GM19240 (cell line): Measurements from ENCODE around the gene MTF1.
A peak's percentile ranks its signal among the peaks of the same experiment; 100 is the strongest.
"Not testable (repeated sequence)": the region's sequence is repeated elsewhere in the genome, so short reads cannot be mapped to it uniquely, and the experiment has no call there.

ENCODE experiments used
- DNase-seq: peaks from one replicate; pipeline ENCODE4 v3.0.0; 2011; ENCODE audit warnings: low spot score; ENCODE audit not compliant: insufficient read length

The MTF1 gene

DNA sequence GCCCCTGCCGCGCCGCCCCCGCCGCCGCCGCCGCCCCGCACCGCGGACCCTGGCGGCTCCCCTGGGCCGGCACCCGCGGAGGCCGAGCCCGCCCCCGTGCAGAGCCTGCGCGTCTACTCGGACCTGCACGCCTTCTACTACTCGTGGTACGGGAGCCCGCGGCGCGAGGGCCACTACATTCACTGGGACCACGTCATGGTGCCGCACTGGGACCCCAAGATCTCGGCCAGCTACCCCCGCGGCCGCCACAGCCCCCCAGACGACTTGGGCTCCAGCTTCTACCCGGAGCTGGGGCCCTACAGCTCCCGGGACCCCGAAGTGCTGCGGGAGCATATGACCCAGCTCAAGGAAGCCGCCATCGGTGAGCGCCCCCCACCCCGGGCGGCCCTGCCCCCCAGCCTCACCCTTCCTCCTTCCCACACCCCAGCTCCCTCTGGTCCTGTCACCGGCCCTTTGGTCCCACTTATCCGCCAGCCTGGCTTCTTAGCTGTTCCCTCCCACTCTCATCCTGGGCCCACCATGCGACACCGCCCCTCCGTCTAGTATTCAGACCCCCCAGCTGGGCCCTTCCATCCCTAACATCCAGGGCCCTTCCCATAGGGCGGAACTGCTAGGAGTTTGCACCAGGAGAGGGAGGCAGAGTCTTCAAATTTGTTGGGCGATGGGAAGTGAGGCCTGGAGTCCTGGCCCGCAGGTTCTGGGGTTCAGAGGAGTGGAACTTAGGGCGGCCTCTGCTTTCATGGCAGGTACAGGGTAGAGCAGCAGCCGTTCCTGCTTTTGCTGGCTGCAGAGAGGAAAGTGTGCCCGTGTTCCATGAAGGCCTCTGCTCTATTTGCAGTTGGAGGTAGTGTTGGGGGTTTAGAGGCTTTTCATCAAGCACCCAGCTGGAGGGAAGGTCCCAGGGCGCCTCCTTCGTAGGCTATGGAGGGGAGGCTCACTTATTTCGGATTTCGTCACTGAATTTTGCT lies 64.7 kb downstream of the MTF1 start:
- DNase-seq = no peak

DNA sequence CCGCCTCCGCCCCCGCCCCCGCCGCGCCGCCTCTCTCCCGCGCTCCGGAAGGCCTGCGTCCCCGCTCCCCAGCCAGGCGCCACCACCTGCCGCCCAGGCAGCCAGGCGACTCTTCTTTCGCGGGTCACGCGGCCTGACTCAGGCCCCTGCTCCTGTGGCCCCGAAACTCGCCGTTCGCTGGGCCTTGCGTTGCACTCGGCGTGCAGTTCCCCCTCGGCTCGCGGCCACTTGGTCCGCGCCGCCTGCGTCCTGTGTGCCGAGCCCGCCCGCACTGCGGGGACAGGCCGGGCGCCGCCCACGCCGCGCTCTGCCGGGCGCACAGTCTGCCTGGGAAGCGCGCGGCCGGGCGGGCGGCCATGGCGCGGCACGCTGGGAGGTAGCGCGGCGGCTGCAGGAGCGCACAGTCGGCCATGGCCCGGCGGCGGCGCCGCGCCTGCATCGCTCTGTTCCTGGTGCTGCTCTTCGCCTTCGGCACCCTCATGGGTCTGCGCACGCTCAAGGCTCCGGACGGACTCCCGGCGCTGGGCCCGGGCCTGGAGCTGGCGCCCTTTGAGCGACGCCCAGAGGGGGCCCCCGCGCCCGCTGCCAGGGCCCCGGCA lies 65.5 kb downstream of the MTF1 start, which contains the start of gene MANEAL:
Gene MANEAL (plus strand): TSS at position 75 of the 599 bp plus-strand sequence. CDS start 336 bp downstream, at position 411.
- peak; percentile 59 for DNase-seq

DNA sequence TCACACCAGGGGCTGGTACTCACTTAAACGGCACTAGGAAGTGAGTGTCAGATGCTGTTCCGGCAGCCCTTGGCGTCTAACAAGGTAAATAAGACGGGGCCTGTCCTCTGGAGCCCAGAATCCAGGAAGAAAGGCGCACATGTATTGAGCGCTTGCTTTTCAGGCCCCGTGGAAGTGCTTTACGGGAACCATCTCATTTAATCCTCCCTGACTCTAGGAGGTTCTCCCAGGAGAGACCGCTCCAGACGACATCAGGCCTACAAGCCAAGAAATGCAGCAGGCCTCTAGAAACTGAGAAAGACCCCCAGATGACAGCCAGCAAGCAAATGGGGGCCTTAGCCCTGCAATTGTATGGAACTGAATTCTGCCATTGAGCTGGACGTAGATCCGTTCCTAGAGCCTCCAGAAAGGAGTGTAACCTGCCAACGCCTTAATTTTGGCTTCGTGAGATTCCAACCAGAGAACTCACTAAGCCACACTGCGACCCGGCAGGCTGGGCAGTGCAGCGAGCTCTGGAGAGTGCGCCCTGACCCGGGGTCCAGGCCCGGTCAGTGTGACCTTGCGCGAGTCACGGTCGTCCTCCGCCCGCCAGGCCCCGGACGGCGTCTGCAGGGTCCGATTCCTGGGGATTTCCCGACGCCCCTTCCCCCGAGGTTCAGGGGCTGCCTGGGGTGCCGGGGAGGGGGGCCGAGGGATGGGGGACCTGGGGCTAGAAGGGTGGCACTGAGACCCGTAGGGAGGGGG lies 66.3 kb downstream of the MTF1 start:
- DNase-seq = no peak

DNA sequence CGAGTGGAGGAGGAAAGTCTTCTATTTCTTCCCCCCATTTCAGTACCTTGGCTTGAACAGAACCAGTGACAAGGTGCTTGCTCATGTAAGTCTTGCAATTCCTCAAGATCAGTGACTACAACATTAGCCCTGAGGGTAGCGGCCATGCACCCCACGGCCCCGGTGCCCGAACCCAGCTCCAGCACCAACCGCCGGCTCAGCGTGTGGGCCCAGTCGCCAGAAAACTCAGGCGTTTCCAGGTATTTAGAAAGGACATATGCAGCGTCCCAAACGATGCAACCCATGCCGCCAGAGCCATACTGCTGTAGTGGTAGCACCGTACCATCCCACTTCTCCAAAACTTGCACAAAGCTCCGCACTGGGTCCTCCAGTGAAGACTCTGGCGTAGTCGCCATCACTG lies 76.9 kb downstream of the MTF1 start:
- DNase-seq = no peak

DNA sequence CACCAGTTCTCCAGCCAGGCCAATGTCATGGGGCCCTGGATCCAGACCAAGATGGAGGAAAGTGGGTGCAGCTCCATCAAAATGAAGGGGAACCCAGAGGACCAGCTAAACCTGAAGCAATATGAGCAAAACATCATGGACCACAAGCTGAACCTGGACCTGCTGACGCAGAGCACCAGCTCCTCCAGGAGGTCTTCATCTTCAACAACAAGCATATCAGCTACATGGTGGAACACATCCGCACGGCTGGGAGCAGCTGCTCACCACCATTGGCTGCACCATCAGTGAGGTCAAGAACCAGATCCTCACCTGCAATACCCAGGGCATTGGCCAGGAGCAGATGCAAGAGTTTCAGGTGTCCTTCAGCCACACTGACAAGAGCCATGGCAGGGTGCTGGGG lies 80.7 kb downstream of the MTF1 start:
- no peak for DNase-seq

DNA sequence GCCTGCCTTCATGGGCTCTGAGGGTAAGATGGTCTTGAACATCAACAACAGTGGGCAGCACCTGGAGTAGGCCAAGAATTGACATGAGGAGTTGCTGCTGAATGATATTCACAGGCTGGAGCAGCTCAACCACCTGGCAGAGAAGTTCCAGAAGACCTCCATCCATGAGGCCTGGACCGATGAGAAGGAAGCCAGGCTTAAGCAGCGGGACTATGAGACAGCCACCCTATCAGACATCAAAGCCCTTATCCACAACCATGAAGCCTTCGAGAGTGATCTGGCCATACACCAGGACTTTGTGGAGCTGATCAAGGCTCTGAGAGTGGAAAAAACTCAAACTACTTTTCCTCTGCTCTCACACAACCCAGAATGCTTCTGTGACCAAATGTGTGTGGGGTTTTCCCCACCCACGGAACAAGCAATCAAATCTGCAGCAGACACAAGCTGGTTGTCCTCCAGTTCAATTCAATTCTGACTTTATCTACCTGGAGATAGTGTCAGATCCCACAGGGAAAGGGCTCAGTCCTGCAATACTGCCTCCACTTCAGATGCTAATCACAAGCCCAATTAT lies 82.4 kb downstream of the MTF1 start:
- DNase-seq = no peak

DNA sequence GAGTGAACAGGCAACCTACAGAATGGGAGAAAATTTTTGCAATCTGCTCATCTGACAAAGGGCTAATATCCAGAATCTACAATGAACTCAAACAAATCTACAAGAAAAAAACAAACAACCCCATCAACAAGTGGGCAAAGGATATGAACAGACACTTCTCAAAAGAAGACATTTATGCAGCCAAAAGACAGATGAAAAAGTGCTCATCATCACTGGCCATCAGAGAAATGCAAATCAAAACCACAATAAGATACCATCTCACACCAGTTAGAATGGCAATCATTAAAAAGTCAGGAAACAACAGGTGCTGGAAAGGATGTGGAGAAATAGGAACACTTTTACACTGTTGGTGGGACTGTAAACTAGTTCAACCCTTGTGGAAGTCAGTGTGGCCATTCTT lies 88.0 kb downstream of the MTF1 start:
- DNase-seq = not testable (repeated sequence)

DNA sequence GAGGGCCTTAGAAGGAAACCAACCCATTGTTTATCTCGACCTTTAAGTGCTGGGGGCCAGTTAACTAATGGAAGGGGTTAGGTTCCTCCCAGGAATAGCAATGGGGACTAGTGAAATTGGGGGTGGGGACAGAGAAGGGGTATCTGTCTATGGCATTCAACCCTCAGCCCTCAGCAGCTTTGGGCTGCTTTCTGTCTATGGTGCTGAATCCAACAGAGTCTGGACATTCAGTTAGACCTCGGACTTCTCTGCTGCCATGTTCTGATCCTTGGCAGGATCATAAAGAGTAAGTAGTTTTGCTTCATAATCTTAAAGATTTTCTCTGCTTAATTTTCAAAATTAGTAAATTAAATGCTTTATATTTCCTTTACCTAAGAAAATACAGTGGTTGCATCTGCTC lies 91.9 kb downstream of the MTF1 start:
- DNase-seq = no peak

DNA sequence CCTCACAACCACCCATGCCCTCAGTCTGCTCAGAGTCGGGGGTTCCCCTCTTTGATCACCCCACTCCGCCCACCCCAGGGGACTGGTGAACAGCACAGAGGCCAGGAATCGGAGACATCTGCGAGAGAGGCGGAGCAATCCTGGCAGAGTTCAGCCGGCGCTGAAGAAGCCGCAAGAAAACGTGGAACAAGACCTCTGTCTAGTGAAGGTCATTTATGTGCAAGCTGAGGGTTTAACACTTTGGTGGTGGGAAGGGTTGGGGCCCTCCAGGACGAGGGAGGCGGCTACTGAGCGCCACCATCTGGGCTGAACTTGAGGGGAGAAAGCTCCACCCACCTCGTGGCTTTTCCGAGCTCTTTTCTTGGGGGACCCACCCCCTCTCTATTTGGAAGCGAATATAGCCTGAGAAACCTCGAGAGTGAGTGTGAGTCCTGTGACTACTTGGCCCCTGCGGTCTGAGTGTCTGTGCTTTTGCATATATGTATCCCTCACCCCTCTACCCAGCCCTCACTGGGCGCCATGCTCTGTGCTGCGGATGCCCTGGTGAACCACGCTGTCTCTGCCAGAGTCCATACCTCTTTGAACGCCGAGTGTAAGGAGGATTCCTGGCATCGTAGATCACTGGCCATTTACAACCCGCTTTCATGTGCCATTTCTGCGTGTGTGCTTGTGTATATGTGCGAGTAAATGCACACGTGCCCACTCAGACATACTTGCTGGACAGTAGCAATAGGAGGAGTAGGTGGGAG lies 93.3 kb downstream of the MTF1 start:
- DNase-seq = no peak

DNA sequence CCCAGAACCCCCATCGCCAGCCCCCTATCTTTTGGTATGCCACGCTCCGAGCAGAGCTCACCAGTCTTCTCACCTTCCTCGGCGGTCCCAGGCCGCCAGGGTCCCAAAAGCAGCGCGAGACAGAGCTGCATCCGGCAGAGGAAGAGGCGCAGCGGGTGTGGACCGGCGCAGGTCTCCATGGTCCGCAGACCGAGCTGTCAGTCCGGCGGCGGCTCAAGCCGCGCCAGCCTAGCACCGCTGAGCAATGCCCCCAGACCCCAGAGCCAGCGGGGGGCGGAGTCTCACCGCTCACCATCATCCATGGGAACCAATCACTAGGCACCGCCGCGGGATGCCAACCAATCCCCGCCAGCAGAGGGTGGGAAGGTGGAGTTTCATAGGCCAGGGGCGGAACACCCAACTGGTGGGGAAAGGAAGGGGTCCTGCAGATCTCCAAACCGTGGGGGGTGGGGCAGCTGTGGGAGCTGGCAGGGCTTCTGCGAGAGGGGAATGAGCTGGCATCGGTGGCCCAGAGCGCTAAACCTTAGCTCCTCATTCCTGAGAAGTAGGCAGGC lies 94.4 kb downstream of the MTF1 start, which contains the start of gene EPHA10:
Gene EPHA10 (minus strand): TSS at position 233 of the 554 bp plus-strand sequence. CDS start 54 bp downstream, at position 179.
- no peak for DNase-seq

DNA sequence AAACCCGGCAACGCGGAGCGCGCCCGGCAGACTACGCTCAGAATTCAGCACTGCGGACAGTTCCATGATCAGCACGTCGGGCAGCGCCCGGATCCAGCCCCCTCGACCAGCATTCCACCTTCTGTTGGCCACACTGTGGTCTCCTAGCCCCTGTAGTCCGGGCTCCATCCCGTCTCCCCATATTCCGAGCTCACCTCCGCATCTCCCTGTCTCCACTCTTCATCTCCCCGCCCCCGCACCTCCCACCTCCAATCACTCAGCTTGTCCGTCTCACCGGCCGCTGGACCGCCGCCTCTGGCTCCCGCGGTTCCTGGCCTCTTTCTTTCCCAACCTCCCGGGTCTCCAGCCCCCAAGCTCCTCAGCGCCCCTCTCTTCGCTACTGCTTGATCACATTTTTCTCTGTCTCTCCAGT lies 95.0 kb downstream of the MTF1 start:
- no peak for DNase-seq

DNA sequence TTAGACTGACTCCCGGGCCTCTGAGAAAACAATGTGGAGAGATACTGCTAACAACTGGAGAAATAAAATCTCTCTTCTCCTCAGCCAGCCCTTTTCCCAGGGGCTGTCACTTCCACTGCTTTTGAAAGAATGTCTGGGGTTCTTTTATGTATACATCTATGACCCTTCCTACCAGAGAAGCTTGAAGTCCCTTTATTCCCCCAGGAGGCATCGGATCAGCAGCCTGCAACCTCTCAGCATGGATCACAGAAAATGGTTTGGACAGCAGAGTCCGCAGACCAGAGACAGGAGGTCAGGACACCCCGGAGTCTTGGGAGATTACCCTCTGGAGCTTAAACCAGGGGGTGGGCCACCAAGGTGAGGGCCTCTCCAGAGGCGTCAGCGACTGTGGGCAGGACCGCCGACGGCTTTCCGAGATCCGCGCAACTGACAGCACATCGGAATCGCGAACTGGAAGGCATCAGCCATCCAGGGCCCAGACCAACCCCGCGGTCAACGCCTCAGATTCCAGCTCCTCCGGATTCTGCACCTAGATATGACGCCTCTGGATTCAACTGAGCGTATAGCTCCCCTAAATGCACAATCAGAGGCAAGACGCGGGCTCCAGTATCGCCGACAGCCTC lies 95.5 kb downstream of the MTF1 start:
- no peak for DNase-seq

DNA sequence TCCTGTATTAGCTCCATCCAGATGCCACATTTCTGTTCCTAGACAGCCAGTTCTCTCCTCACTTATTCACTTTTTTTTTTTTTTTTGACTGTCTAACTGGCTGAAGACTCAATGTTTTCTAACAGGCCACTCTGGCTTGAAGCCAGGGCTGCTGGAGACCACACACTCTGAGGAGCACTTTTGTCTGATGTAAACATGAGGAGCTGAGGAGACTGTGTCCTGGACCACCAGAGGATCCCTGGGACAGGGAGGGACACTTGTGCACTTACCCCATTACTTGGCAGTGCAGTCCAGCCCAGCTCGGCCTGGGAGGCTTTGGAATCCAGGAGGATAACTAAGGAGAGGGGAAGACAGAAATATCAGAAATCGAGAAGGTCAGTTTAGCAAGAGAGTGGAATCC lies 96.9 kb downstream of the MTF1 start:
- DNase-seq = no peak

DNA sequence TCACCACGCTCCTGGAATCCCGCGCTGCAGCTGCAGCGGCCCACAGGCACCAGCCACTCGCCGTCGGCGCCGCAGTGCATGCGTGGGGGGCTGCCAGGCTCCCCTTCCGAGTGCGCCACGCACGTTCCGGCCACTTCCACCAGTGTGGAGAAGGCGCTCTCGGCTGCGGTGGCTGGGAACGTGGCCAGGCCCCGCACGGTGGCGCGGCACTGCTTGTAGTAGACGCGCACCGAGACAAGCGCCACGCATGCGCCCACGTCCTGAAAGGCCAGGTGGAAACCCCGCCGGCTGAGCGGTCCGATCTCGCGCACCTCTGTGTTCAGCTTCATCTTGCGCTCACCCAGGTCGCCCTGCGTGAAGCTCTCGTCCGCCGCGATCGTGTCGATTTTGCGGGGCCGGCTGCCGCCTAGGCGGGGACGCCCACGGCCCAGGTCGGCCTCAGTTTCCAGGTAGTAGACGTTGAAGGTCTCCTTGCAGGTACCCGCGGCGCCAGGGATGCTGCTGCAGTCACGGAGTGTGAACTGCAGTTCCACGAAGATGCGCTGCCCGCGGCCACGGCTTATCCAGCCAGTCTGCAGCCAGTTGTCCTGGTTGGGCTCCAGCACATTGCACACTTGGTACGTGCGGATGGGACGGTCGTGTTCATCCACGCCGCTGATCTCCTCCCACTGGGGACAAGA lies 97.8 kb downstream of the MTF1 start:
- DNase-seq = no peak
